Fibroblast of villous mesenchyme (primary cell): ENCODE results near the gene ITM2C. TPM values are rescaled to one million over a fixed set of nuclear protein-coding genes. Genes with fewer than 3 reads are reported as not detected.

Experiments used
- DNase-seq: peaks from one replicate; pipeline ENCODE4 v3.0.0-alpha.2; 2010; ENCODE audit warnings: low read depth
- H3K4me3 ChIP-seq: 2 replicates; pipeline ENCODE4 v1.5.1; 2011; ENCODE audit warnings: low read depth, mild to moderate bottlenecking, low read length
- CTCF ChIP-seq: IDR thresholded peaks from 2 replicates; pipeline ENCODE4 v1.5.1; 2012; ENCODE audit warnings: low read depth, mild to moderate bottlenecking, low read length; ENCODE audit not compliant: insufficient read depth
- total RNA-seq: library from RNA; depleted of rRNA; stranded (reverse); fragments of >200 nt; gene quantifications from 2 replicates; pipeline ENCODE4 v1.2.3, GENCODE V29; 2012

Gene ITM2C
- total RNA-seq, 1 donor, result 37.1 TPM

- no peak for DNase-seq
- no peak for TF ChIP-seq CTCF
- no peak overlapping the region for H3K4me3 ChIP-seq
These were observed 4.5 kb downstream of the ITM2C start for GRCh38 chr2:230868947-230869913.

DNA sequence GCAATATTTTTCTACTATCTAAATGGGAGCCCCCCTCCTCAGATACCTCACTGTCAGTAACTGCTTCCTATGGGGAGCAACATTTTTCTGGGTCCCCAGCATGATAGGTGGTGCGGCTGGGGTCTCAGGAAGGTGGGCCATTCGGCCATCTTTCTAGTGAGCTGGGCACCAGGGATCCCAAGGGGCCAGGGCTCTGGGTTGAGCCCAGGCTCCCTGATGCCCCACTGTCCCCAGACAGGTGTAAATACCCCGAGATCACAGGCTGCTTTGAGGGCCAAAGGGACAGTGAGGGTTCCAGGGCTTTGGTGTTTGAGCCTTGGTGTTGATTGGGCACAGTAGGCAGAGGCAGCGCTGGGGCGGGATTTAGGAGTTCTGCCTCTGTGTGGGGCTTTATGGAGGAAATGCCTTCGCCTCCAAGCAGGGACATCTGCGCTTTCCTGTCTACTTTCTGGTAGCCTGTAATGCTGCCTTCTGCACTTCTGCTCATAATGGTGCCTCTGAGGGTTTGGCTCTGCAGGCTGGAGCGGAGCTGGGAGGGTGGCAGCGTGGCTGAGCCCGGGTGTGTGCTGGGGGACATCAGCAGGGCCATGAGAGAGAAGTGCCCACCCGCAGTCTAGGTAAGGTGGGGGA, 5.3 kb downstream of the ITM2C start:
- no peak overlapping the region for H3K4me3 ChIP-seq
- DNase-seq, result no peak
- no peak for TF ChIP-seq CTCF

GRCh38 chr2:230870544-230871360, 6.0 kb downstream of the ITM2C start:
- no peak overlapping the region for H3K4me3 ChIP-seq
- peak; percentile 37 for DNase-seq
- no peak for TF ChIP-seq CTCF

DNA sequence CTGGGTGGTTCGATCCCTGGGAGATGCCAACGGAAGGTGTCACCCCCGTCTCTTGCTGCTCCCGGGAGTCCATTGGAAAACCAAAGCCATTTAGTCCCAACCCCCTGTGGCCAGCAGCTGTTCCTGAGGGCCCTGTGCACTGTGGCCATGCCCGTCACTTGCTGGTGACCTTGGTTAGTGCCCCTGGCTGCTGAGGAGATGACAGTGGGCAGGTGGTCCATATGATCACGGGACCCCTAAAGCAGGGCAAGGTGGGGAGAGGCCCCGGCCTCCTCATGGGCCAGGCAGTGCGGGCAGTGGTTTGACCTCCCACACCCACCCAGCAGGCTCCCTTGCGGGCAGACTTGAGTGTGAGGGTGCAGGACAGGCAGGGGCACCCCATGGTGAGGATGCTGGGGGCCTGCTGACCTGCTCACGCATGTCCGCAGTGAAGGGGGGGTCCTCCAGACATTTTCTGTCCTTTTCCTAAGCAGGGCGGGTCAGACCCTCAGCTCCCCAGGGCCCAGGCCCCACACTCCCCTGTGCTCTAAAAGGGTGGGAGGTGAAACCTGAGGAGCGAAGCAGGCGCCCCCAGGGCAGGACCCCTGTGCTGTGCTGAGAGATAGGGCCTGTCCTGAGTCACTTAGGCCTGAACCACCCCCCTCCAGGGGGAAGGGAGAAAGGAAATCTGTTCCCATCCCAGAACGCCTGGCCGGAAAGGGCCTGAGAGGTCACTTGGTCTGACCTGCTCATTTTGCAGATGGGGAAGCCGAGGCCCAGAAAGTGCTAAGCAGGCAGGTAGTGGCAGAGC, 6.8 kb downstream of the ITM2C start:
- no peak overlapping the region for H3K4me3 ChIP-seq
- TF ChIP-seq CTCF, result no peak
- no peak for DNase-seq

DNA sequence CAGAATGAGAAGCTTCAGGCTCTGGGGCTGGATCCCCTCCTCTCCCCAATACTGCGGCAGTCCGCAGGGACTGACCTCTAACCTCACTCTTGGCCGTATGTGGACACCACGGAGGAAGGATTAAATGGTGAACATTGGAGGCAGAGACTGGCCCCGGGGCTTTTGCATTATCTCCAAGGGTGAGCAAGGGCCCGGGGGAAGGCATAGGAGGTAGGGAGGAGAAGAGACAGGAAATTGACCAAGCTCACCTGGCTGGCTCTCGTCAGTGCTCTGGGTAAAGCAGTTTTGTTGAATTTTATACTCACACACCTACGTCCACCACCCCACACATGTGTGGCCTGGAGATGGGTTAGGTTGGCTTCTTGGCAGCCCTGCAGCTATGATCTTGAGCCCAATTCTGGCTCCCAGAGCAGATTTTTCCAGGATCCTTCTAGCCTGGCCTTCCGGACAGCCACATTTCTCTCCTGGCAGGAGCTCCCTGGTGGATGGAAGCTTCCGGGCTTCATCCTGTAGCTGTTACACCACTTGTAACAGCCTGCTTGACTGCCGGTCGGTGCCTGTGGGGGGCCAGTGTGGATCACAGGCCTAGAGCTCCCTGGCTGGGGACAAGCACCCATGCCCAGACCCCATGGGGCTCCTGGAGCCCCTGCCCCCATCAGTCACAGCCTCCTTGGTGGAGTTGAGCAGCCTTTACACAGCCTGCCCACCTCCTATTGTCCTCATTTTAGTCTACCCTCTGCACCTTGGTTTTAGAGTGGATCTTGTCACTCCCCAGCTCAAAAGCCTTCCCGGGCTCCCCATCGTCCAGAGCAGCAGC, 7.6 kb downstream of the ITM2C start:
- TF ChIP-seq CTCF, result no peak
- no peak for DNase-seq
- no peak overlapping the region for H3K4me3 ChIP-seq
